Measurements from ENCODE around the gene DDX18. TPM values are rescaled to one million over a fixed set of nuclear protein-coding genes. Genes with fewer than 3 reads are reported as not detected.

Gene DDX18
- total RNA-seq, 1 donor, result 44.5 TPM

DNA sequence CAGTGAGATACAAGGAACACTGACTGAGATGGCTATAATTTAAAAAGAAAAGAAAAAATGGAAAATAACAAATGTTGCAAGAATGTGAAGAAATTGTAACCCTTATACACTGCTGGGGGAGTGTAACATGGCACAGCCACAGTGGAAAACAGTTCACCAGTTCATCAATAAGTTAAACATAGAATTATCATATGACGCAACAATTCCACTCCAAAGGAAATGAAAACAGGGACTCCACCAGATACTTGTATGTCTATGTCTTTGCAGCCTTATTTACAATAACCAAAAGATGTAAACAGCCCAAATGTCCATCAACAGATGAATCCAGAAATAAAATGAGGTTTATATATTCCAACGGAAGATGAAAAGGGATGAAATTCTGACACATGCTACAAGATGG is 30.8 kb downstream of the DDX18 start:
- Histone ChIP-seq H4K20me1 (ENCODE audit: insufficient read depth, low read length) (no peaks in the 10 kb centered on the region), H3K27ac (ENCODE audit: low read depth, low read length) (no peak overlapping the region), H3K79me2 (ENCODE audit: insufficient read depth, low read length) (no peaks in the 10 kb centered on the region), H3K27me3 (ENCODE audit: insufficient read depth, low read length) (peaks cover 17% of the 10 kb centered on the region), H2AFZ (ENCODE audit: low read length) (no peak overlapping the region), H3K4me3 (ENCODE audit: insufficient read depth, low read length) (no peak overlapping the region), H3K4me1 (ENCODE audit: insufficient read depth, low read length) (no peaks in the 10 kb centered on the region), H3K4me2 (ENCODE audit: insufficient read depth, low read length) (no peak overlapping the region), H3K9me3 (ENCODE audit: low read depth, low read length) (no peaks in the 10 kb centered on the region), H3K36me3 (ENCODE audit: insufficient read depth, low read length) (no peaks in the 10 kb centered on the region)
- TF ChIP-seq, protein P1, sequence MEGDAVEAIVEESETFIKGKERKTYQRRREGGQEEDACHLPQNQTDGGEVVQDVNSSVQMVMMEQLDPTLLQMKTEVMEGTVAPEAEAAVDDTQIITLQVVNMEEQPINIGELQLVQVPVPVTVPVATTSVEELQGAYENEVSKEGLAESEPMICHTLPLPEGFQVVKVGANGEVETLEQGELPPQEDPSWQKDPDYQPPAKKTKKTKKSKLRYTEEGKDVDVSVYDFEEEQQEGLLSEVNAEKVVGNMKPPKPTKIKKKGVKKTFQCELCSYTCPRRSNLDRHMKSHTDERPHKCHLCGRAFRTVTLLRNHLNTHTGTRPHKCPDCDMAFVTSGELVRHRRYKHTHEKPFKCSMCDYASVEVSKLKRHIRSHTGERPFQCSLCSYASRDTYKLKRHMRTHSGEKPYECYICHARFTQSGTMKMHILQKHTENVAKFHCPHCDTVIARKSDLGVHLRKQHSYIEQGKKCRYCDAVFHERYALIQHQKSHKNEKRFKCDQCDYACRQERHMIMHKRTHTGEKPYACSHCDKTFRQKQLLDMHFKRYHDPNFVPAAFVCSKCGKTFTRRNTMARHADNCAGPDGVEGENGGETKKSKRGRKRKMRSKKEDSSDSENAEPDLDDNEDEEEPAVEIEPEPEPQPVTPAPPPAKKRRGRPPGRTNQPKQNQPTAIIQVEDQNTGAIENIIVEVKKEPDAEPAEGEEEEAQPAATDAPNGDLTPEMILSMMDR (IDR thresholded peaks at IDR 0.05; ENCODE audit: extremely low read depth, low read depth, low read length), result no peak
- DNase-seq (ENCODE audit: insufficient read length, low spot score, missing footprints), result no peak

GRCh38 chr2:117850015-117850414 is 35.5 kb downstream of the DDX18 start:
- no peak for DNase-seq (ENCODE audit: insufficient read length, low spot score, missing footprints)
- H3K27me3 ChIP-seq (ENCODE audit: insufficient read depth, low read length), result peaks cover 15% of the 10 kb centered on the region
- no peaks in the 10 kb centered on the region for H3K79me2 ChIP-seq (ENCODE audit: insufficient read depth, low read length)
- H3K4me2 ChIP-seq (ENCODE audit: insufficient read depth, low read length), result no peak overlapping the region
- TF ChIP-seq, protein P1 (IDR thresholded peaks at IDR 0.05; ENCODE audit: extremely low read depth, low read depth, low read length), result no peak
- H4K20me1 ChIP-seq (ENCODE audit: insufficient read depth, low read length), result no peaks in the 10 kb centered on the region
- no peaks in the 10 kb centered on the region for H3K36me3 ChIP-seq (ENCODE audit: insufficient read depth, low read length)
- H3K9me3 ChIP-seq (ENCODE audit: low read depth, low read length), result no peaks in the 10 kb centered on the region
- no peak overlapping the region for H3K27ac ChIP-seq (ENCODE audit: low read depth, low read length)
- no peak overlapping the region for H2AFZ ChIP-seq (ENCODE audit: low read length)
- H3K4me1 ChIP-seq (ENCODE audit: insufficient read depth, low read length), result no peaks in the 10 kb centered on the region
- no peak overlapping the region for H3K4me3 ChIP-seq (ENCODE audit: insufficient read depth, low read length)

DNA sequence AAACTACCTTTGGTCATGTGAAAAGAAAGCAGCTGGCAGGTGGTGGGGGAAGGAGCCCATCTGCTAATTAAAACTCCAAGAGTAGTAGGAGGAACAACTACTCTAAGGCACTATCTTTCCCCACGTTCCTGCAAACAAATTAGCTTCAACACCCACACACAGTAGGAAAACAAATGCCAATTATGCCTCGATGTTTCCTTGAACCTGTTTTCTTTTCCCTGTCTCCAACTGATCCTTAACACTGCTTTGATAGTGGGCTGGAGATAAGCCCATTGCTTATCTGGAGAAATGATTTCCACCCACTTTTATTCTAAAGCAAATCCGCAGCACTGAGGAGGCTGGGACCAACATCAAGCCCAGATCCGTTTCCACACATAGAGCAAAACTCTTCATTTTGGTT is 36.0 kb downstream of the DDX18 start:
- H3K36me3 ChIP-seq (ENCODE audit: insufficient read depth, low read length), result no peaks in the 10 kb centered on the region
- no peak for DNase-seq (ENCODE audit: insufficient read length, low spot score, missing footprints)
- no peak overlapping the region for H3K27ac ChIP-seq (ENCODE audit: low read depth, low read length)
- H3K4me1 ChIP-seq (ENCODE audit: insufficient read depth, low read length), result peaks cover 4% of the 10 kb centered on the region
- H3K27me3 ChIP-seq (ENCODE audit: insufficient read depth, low read length), result peaks cover 15% of the 10 kb centered on the region
- H3K79me2 ChIP-seq (ENCODE audit: insufficient read depth, low read length), result no peaks in the 10 kb centered on the region
- no peak overlapping the region for H2AFZ ChIP-seq (ENCODE audit: low read length)
- H3K9me3 ChIP-seq (ENCODE audit: low read depth, low read length), result no peaks in the 10 kb centered on the region
- no peak overlapping the region for H3K4me3 ChIP-seq (ENCODE audit: insufficient read depth, low read length)
- no peaks in the 10 kb centered on the region for H4K20me1 ChIP-seq (ENCODE audit: insufficient read depth, low read length)
- H3K4me2 ChIP-seq (ENCODE audit: insufficient read depth, low read length), result no peak overlapping the region
- TF ChIP-seq, protein P1 (IDR thresholded peaks at IDR 0.05; ENCODE audit: extremely low read depth, low read depth, low read length), result no peak

DNA sequence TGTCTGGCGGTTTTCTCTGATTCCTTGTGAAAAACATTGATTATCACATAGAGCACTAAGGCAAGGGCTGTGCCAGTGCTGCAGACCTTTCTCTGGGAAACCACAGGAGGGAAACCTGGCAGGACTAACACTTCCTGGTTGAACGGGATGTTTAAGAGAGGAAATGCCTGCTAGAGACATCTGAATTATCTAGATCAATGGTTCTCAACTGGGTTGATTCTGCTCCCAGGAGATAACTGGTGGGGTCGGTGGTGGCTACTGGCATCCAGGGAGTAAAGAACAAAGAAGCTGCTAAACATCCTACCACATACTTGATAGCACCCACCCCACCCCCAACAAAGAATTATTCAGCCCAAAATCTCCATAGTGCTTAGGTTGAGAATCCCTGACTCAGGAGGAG is 37.5 kb downstream of the DDX18 start:
- Histone ChIP-seq H3K79me2 (ENCODE audit: insufficient read depth, low read length) (no peaks in the 10 kb centered on the region), H3K4me2 (ENCODE audit: insufficient read depth, low read length) (no peak overlapping the region), H4K20me1 (ENCODE audit: insufficient read depth, low read length) (no peaks in the 10 kb centered on the region), H3K27ac (ENCODE audit: low read depth, low read length) (no peak overlapping the region), H3K27me3 (ENCODE audit: insufficient read depth, low read length) (peaks cover 15% of the 10 kb centered on the region), H3K4me3 (ENCODE audit: insufficient read depth, low read length) (no peak overlapping the region), H2AFZ (ENCODE audit: low read length) (no peak overlapping the region), H3K4me1 (ENCODE audit: insufficient read depth, low read length) (peaks cover 18% of the 10 kb centered on the region), H3K9me3 (ENCODE audit: low read depth, low read length) (no peaks in the 10 kb centered on the region), H3K36me3 (ENCODE audit: insufficient read depth, low read length) (no peaks in the 10 kb centered on the region)
- no peak for DNase-seq (ENCODE audit: insufficient read length, low spot score, missing footprints)
- TF ChIP-seq, protein P1 (IDR thresholded peaks at IDR 0.05; ENCODE audit: extremely low read depth, low read depth, low read length), result no peak
